HCT116 (cell line): ENCODE results near the gene TMEM9B. TPM values are rescaled to one million over a fixed set of nuclear protein-coding genes. Genes with fewer than 3 reads are reported as not detected.

Experiments
- ATAC-seq: fragments of 200-7000 bp; cut with Tn5 transposase; 2 replicates; pipeline ENCODE4 v1.9.1; 2020; ENCODE audit warnings: mild to moderate bottlenecking, moderate library complexity
- BruUV-seq: library from RNA; stranded (reverse); fragments of 400-500 nt; replicated peaks from 2 replicates; lab custom pipeline; 2021; lab: Mats Ljungman, UMichigan
- CTCF ChIA-PET: fragments of 300-600 bp; sonication (Branson Sonifier 250); formaldehyde crosslinking; loops from one replicate; lab custom pipeline; 2021; ENCODE audit warnings: antibody characterized with exemption; lab: Charles Lee
- POLR2A ChIA-PET: fragments of 300-600, 350-600 bp; sonication (Branson Sonifier 250); formaldehyde crosslinking; loops from one replicate; lab custom pipeline; 2021; ENCODE audit warnings: antibody characterized with exemption; lab: Charles Lee
- RAD21 ChIA-PET, 2 experiments: fragments of 300-600 bp; sonication (Branson Sonifier 250); formaldehyde crosslinking; loops; one replicate each; lab custom pipeline; 2023; ENCODE audit warnings: low total read pairs in 2 of 2; ENCODE audit not compliant: uncharacterized antibody in 2 of 2, unreplicated experiment in 2 of 2, low non-redundant PET in 1 of 2; lab: Charles Lee
- DNase-seq: peaks from one replicate; pipeline ENCODE4 v3.0.0-alpha.2; 2010; ENCODE audit warnings: low read depth, low spot score
- H2AFZ ChIP-seq: fragments of 200-600 bp; shearing (Covaris generic), sonication (generic); 2 replicates; pipeline ENCODE4 v1.6.1; 2017; ENCODE audit warnings: low read depth, mixed run types, mixed read lengths, antibody characterized with exemption, low read length; ENCODE audit not compliant: poor library complexity, severe bottlenecking
- H3K27ac ChIP-seq: 2 replicates; pipeline ENCODE4 v1.5.1; 2012; ENCODE audit warnings: low read depth, low read length
- H3K27me3 ChIP-seq: fragments of 200-600 bp; sonication (generic); 2 replicates; pipeline ENCODE4 v1.6.1; 2016; ENCODE audit warnings: mixed run types, low read length, mixed read lengths; ENCODE audit not compliant: insufficient read depth
- H3K36me3 ChIP-seq, 2 experiments: fragments of 200-500 bp in 1 of 2; fragments of 200-600 bp in 1 of 2; sonication (Bioruptor generic) in 1 of 2; sonication (generic) in 1 of 2; 2 replicates each; pipeline versions ENCODE4 v1.5.1 to v1.6.1; 2014 to 2016; ENCODE audit warnings: low read length in 2 of 2, inconsistent platforms in 1 of 2, mixed read lengths in 1 of 2, mixed run types in 1 of 2; ENCODE audit not compliant: insufficient read depth in 2 of 2, control insufficient read depth in 1 of 2
- H3K4me1 ChIP-seq, 2 experiments: fragments of 200-600 bp in 1 of 2; sonication (generic) in 1 of 2; 2 replicates each; pipeline versions ENCODE4 v1.5.1 to v1.6.1; 2012 to 2017; ENCODE audit warnings: low read length in 2 of 2, inconsistent platforms in 1 of 2, mild to moderate bottlenecking in 1 of 2, mixed read lengths in 1 of 2, mixed run types in 1 of 2, moderate library complexity in 1 of 2; ENCODE audit not compliant: insufficient read depth in 2 of 2, control insufficient read depth in 1 of 2
- H3K4me2 ChIP-seq: fragments of 200-600 bp; sonication (generic); 2 replicates; pipeline ENCODE4 v1.6.1; 2017; ENCODE audit warnings: mixed run types, low read length, mixed read lengths
- H3K4me3 ChIP-seq, 2 experiments: fragments of 200-600 bp in 1 of 2; sonication (generic) in 1 of 2; replicated peaks in 1 of 2; 2 replicates each; pipeline ENCODE4 v1.5.1; 2011 to 2016; ENCODE audit warnings: low read length in 2 of 2, control low read depth in 1 of 2, low read depth in 1 of 2, mild to moderate bottlenecking in 1 of 2, mixed read lengths in 1 of 2, mixed run types in 1 of 2
- H3K79me2 ChIP-seq: fragments of 200-600 bp; sonication (generic); 2 replicates; pipeline ENCODE4 v1.6.1; 2017; ENCODE audit warnings: mild to moderate bottlenecking, mixed run types, low read length, moderate library complexity, mixed read lengths; ENCODE audit not compliant: insufficient read depth
- H3K9ac ChIP-seq: fragments of 200-600 bp; sonication (generic); 2 replicates; pipeline ENCODE4 v1.6.1; 2016; ENCODE audit warnings: low read length, mixed read lengths
- H3K9me2 ChIP-seq: fragments of 200-600 bp; sonication (generic), shearing (Covaris generic); 2 replicates; pipeline ENCODE4 v1.6.1; 2017; ENCODE audit warnings: mixed run types, mild to moderate bottlenecking, moderate library complexity; ENCODE audit not compliant: insufficient read depth
- H3K9me3 ChIP-seq, 2 experiments: fragments of 200-500 bp in 1 of 2; fragments of 200-600 bp in 1 of 2; sonication (Bioruptor generic) in 1 of 2; sonication (generic) in 1 of 2; 2 replicates each; pipeline ENCODE4 v1.6.1; 2014 to 2017; ENCODE audit warnings: low read length in 2 of 2, mixed read lengths in 2 of 2, inconsistent platforms in 1 of 2, low read depth in 1 of 2, mild to moderate bottlenecking in 1 of 2, mixed run types in 1 of 2, moderate library complexity in 1 of 2; ENCODE audit not compliant: control insufficient read depth in 1 of 2, insufficient read depth in 1 of 2
- H4K20me1 ChIP-seq: fragments of 200-600 bp; sonication (generic), shearing (Covaris generic); 2 replicates; pipeline ENCODE4 v1.6.1; 2017; ENCODE audit warnings: mixed run types, mild to moderate bottlenecking, moderate library complexity; ENCODE audit not compliant: insufficient read depth
- EZH2 ChIP-seq: fragments of 200-600 bp; sonication (generic); IDR thresholded peaks from 2 replicates; pipeline ENCODE4 v1.6.1; 2017; ENCODE audit warnings: antibody characterized with exemption, mixed run types
- EZH2phosphoT487 ChIP-seq: fragments of 200-600 bp; IDR thresholded peaks from 2 replicates; pipeline ENCODE4 v1.6.1; 2018; ENCODE audit warnings: antibody characterized with exemption, borderline replicate concordance
- FOSL1 ChIP-seq: IDR thresholded peaks from 2 replicates; pipeline ENCODE4 v1.6.1; 2012; ENCODE audit warnings: low read depth
- POLR2A ChIP-seq: IDR thresholded peaks from 2 replicates; pipeline ENCODE4 v1.7.0; 2011; ENCODE audit warnings: borderline replicate concordance; ENCODE audit not compliant: insufficient read depth, insufficient read length; ENCODE audit errors: extremely low read depth
- RAD21 ChIP-seq: IDR thresholded peaks from 2 replicates; pipeline ENCODE4 v1.6.1; 2012; ENCODE audit warnings: low read depth, mild to moderate bottlenecking
- SIN3A ChIP-seq: IDR thresholded peaks from 2 replicates; pipeline ENCODE4 v1.6.1; 2012; ENCODE audit warnings: low read depth
- SP1 ChIP-seq: IDR thresholded peaks from 2 replicates; pipeline ENCODE4 v1.6.1; 2012; ENCODE audit warnings: low read depth
- YY1 ChIP-seq: IDR thresholded peaks from 2 replicates; pipeline ENCODE4 v1.6.1; 2011; ENCODE audit warnings: low read length, low read depth, moderate library complexity, mild to moderate bottlenecking; ENCODE audit not compliant: insufficient replicate concordance; ENCODE audit errors: extremely low read depth
- intact Hi-C: fragments of 100-400 bp; cut with micrococcal nuclease; formaldehyde crosslinking; loops from 2 replicates; pipeline ENCODE4 v1.10.0; 2022
- total RNA-seq: library from RNA; stranded (reverse); gene quantifications from one replicate; pipeline ENCODE4 v1.2.1, GENCODE V29; 2021; ENCODE audit not compliant: unreplicated experiment
- TF ChIP-seq, protein P1 (sequence below), 3 experiments: fragments of 200-600 bp in 1 of 3; sonication (generic) in 1 of 3; IDR thresholded peaks in 2 of 3; conservative IDR thresholded peaks in 1 of 3; 2 replicates each; pipeline ENCODE4 v1.5.1; 2012 to 2017; ENCODE audit warnings: low read depth in 2 of 3, low read length in 2 of 3, antibody characterized with exemption in 1 of 3, borderline replicate concordance in 1 of 3, control low read depth in 1 of 3, mild to moderate bottlenecking in 1 of 3, mixed read lengths in 1 of 3, mixed run types in 1 of 3, moderate library complexity in 1 of 3; ENCODE audit not compliant: insufficient read depth in 1 of 3

The TMEM9B gene
- total RNA-seq, 1 experiment from 2014 or later = 26.8 TPM

DNA sequence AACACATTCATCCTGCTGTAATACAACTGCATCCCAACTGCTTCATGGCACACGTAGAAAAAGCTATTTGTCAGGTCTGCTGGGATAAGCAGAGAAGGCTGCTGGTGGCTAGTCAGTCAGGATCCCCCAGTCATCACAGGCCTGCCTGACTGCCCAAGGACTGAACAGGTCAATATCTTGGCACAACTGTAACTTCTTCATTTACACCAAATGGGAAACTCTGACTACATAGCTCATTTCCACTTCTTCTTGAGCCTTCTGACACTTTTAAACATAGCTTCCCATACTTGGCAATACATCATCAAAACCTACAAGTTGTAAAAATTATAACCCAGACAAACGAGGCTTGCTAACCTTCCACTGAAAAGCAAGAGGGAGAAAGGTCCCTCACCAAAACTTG, 2.8 kb downstream of the TMEM9B start:
- no peak for DNase-seq
- ChIA-PET POLR2A (no interaction called here), RAD21 (no interaction called here)
- H2AFZ ChIP-seq = no peak overlapping the region
- no peaks in the 10 kb centered on the region for H3K27me3 ChIP-seq
- peaks cover 10 to 25% of the 10 kb centered on the region in 2 experiments for H3K4me1 ChIP-seq
- H3K9me3 ChIP-seq = no peaks in the 10 kb centered on the region
- no peaks in the 10 kb centered on the region for H3K36me3 ChIP-seq
- BruUV-seq = no TSS peak
- no peak overlapping the region for H3K4me3 ChIP-seq
- TF ChIP-seq RAD21 = no peak
- TF ChIP-seq SIN3A = no peak
- TF ChIP-seq SP1 = no peak
- TF ChIP-seq EZH2phosphoT487 = no peak
- no peak for TF ChIP-seq POLR2A
- no peak for TF ChIP-seq YY1
- no peak for TF ChIP-seq FOSL1
- TF ChIP-seq, all 23 proteins: peak for 0
- no peak overlapping the region for H3K27ac ChIP-seq
- no peaks in the 10 kb centered on the region for H4K20me1 ChIP-seq
- H3K4me2 ChIP-seq = no peak overlapping the region
- no peaks in the 10 kb centered on the region for H3K9me2 ChIP-seq
- H3K79me2 ChIP-seq = peaks cover 45% of the 10 kb centered on the region
- intact Hi-C loops = loop anchor here (5.0 kb wide), 2 partner anchors 176 to 274 kb away; no protein-coding TSS in a partner anchor
- CTCF ChIA-PET = interaction anchor here (1.0 kb wide), 1 partner anchor 49 kb away, joined by 3 read pairs; no protein-coding TSS in a partner anchor
- ATAC-seq = no peak
- no peak overlapping the region; the same call in 1 of the 2 replicates for H3K9ac ChIP-seq

- ATAC-seq (0 out of 2 replicates have a peak, but pooled peaks have one; percentile 20), DNase-seq (peak; percentile 67)
- ChIA-PET POLR2A (interaction anchor here (1.0 to 1.3 kb wide), 3 partner anchors 269 to 277 kb away, joined by 3 to 4 read pairs (median 3); partner anchors contain the start of genes RPL27A and TRIM66), RAD21 (interaction anchor here (0.6 to 1.2 kb wide), 4 partner anchors 25 to 270 kb away, joined by 3 to 5 read pairs (median 4); no protein-coding TSS in a partner anchor), CTCF (interaction anchor here (0.6 to 1.9 kb wide), 25 partner anchors 10 to 953 kb away, joined by 3 to 28 read pairs (median 4); partner anchors contain the start of gene AKIP1)
- Histone ChIP-seq H3K79me2 (peaks cover 45% of the 10 kb centered on the region), H3K9me3 (no peaks in the 10 kb centered on the region), H3K9me2 (no peaks in the 10 kb centered on the region), H3K27me3 (no peaks in the 10 kb centered on the region), H3K4me3 (no peak overlapping the region), H2AFZ (no peak overlapping the region), H3K4me2 (no peak overlapping the region), H3K4me1 (peaks cover 3 to 14% of the 10 kb centered on the region in 2 experiments; a peak in 3 of 4 replicates), H3K9ac (no peak overlapping the region), H4K20me1 (no peaks in the 10 kb centered on the region), H3K36me3 (no peaks in the 10 kb centered on the region), H3K27ac (no peak overlapping the region)
- TF ChIP-seq, protein P1, sequence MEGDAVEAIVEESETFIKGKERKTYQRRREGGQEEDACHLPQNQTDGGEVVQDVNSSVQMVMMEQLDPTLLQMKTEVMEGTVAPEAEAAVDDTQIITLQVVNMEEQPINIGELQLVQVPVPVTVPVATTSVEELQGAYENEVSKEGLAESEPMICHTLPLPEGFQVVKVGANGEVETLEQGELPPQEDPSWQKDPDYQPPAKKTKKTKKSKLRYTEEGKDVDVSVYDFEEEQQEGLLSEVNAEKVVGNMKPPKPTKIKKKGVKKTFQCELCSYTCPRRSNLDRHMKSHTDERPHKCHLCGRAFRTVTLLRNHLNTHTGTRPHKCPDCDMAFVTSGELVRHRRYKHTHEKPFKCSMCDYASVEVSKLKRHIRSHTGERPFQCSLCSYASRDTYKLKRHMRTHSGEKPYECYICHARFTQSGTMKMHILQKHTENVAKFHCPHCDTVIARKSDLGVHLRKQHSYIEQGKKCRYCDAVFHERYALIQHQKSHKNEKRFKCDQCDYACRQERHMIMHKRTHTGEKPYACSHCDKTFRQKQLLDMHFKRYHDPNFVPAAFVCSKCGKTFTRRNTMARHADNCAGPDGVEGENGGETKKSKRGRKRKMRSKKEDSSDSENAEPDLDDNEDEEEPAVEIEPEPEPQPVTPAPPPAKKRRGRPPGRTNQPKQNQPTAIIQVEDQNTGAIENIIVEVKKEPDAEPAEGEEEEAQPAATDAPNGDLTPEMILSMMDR (IDR thresholded peaks at IDR 0.05 in 2 of 3, conservative IDR thresholded peaks at IDR 0.05 in 1 of 3; ENCODE audit: borderline replicate concordance in 1 of 3, insufficient read depth in 1 of 3, low read depth in 2 of 3, low read length in 2 of 3) = peak; percentile 59 to 77 (median 66)
- TF ChIP-seq EZH2 (no peak), RAD21 (peak; percentile 79)
- intact Hi-C loops = loop anchor here (1.0 to 10.0 kb wide), 4 partner anchors 45 to 735 kb away; no protein-coding TSS in a partner anchor
- no TSS peak for BruUV-seq
Observed at GRCh38 chr11:8959546-8960166, 4.6 kb downstream of the TMEM9B start.
